ENCODE results near the gene PIK3AP1.

Gene PIK3AP1

DNA sequence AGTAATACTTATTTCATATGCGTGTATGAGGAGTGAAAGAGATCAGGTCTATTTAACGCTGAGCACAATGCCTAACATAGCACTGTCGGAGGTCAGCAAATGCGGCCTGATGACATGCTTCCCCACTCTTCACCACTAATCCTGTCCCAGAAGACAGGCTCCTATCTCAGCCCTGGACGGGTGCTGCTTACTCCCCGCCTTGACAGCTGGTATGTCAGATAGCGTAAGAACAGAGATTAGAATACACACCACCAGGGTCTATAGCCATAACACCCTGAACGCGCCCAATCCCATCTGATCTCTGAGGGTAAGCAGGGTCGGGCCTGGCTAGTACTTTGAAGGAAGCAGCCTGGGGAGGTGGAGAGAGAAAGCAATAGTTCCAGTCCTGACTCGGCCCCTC, 101.2 kb downstream of the PIK3AP1 start:
- DNase-seq (ENCODE audit: extremely low read depth in 1 of 2, low read depth in 1 of 2): no peak

DNA sequence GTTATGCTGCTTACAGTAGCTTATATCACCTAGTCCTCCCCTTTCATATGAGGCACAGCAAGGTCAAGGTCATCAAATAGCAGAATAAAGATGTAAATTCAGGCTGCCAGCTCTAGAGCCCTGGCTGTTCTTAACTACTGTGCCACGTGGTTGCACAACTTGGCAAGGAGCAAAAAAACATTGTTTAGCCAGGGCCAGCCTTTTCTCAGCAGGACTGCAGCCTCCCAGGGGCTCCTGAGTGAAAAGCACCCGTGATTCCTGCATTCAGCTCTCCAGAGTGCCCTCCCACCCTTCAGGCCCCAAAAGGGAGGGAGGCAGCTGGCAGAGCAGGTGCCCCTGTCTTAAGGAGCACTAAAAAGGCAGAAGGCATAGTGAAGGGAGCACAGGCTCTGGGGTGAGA, 101.7 kb downstream of the PIK3AP1 start:
- DNase-seq (ENCODE audit: extremely low read depth in 1 of 2, low read depth in 1 of 2): no peak

DNA sequence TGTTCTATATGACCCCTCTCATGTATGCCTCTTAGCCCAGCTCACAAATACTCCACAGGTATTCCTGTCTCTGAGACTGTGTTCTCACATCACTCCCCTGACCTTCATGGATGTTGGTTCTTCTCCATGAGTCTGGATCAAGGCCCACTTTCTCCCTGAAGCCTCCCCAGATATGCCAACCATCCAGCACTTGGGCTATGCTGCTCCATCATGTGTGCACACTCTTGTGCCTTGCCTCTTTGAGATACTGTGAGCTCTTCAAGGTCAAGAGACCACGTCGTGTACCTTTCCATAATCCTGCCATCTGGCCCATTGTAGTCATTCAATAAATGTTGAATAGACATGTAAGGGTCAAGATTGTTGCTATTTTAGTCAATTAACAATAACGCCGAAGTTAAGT, 103.4 kb downstream of the PIK3AP1 start:
- DNase-seq (ENCODE audit: extremely low read depth in 1 of 2, low read depth in 1 of 2): no peak

DNA sequence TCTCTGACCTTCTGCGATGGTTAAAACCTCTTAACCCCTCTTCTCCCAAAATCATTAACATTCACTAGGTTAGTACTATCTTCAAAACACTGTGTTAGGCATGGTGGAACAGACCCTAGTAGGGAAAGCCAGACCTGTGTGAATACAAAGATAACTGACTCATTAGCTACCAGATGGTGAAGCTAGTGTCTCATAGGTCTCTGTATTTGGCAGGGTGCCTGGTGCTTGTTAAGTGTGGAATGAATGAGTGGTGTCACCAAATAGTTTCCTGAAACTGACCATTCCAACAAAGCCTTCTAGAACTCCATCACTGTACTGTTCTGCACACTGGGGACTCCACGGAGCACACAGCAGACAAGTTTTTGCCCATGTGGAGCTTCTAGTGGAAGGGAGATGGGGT, 105.8 kb downstream of the PIK3AP1 start:
- no peak for DNase-seq (ENCODE audit: extremely low read depth in 1 of 2, low read depth in 1 of 2)

DNA sequence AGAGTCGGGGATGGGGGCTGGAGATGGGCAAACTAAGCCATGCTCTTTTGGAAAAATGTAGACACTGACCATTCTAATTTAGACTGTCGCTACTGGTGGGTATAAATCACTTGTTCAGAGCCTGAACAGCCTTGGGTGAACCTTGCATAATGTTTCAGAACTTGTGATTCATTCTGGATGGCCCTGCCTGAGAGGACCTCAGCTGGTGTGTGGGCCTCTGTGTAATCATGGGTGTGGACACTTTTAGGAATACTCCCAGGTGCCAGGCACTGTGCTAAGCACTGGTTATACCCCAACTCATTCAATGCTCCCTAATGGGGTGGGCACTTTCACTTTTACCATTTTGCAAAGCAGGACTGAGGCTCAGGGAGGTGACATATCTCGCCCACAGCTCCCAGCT, 106.7 kb downstream of the PIK3AP1 start:
- DNase-seq (ENCODE audit: extremely low read depth in 1 of 2, low read depth in 1 of 2): no peak

DNA sequence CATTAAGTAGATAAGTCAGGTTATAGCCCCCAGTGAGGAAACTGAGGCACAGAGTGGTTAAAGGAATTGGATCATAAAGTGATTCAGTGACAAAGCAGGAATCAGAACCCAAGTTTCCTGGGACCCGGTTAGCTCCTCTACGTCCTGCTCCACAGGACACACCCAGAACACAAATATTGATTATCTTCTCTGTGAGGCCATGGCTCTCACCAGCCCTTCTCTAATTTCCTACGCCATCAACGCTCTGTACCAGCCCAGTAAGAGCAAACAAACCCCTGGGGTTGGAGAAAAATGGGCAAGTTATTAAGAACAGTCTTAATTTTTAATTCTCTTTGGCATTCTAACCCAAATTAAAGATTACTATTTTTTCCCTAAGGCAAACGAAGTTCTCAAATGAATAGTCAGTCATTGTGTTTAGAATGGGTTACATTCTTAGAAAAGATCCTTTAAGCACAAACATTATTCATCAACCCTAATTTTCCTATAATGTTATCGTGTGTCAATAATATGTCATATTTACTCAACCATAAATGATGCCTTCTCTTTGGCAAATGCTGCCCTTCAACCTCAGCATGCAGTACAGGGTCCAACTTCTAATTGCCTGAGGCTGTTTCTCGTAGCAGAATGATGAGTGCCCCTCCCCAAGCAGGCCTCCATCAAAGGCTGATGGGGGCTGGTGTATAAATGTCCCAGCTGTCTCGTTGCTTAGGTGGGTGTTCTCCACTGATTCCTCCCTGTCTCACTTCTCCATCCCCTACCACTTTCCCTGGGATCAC, 108.1 kb downstream of the PIK3AP1 start:
- DNase-seq (ENCODE audit: extremely low read depth in 1 of 2, low read depth in 1 of 2): no peak

DNA sequence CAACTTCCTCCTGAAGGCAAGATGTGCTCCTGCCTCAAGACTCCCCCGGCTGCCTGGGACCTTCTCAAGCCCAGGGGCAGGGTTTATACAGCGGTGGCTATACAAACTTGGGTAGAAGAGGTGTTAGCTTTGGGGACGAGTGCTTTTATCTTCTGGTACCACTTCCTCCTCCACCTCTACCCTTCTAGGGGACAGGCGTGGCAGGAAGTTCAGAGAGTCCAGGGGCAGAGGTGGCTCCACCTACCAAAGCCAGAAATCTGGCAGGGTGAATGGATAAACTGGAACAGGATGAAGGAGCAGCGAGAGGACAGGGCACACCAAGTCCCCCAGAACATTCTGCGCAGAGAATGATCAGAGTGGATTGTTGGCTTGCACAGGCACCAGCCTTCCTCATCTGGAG, 109.5 kb downstream of the PIK3AP1 start:
- DNase-seq (ENCODE audit: extremely low read depth in 1 of 2, low read depth in 1 of 2): no peak

DNA sequence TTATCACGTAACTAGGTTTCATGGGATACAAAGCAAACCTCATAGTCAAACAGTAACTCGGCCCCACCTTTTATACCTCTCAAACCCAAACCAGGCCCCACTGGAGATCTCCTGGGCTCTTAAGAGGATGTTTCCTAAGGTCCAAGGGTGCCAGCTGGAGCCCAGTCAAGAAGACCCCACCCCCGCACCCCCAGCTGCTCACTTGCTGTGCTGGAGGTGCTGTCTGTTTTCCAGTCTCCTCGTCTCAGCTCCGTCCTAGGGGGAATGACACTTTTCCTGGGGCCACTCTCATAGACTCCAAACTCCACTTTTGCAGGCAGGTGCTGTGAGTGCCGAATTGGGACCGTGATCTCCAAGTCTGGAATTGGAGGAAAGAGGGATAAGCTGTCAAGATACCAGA, 110.8 kb downstream of the PIK3AP1 start:
- DNase-seq (ENCODE audit: extremely low read depth in 1 of 2, low read depth in 1 of 2): no peak

DNA sequence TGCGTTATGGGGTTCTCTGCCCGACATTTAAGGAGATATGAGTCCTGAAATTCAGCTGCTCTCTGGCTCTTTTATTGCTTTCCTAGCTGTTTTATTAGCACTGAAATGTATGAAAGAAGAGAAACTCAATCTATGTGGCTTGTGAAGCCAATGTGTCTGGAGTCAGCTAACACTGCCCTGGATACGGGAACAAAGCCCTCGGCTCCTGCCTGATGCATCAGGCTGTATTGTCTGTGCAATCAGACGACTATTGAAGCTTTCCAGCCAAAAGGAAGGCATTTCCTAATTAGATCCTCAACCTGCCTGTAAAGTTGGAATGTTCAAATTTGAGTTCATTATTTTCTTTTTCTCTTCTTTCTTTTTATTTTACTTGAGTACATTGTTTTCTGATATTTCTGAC, 111.5 kb downstream of the PIK3AP1 start:
- DNase-seq (ENCODE audit: extremely low read depth in 1 of 2, low read depth in 1 of 2): no peak

DNA sequence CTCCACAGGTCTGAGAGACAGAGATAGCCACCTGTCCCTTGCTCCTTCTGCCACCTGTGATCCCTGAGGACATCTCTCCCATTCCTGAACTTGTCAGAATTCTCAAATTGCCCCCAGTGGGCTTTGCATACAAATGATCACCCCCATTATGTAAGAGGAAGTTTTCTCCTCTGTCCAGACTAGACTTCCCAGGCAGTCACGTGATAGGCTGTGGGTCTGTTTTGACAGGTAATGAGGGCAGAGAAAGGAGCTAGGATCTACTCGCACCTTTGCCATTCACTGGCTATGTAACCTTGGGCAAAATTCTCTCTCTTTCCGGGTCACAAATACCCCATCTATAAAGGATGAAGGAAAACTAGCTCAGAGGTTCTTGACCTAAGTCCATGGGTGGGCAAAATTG, 112.1 kb downstream of the PIK3AP1 start:
- no peak for DNase-seq (ENCODE audit: extremely low read depth in 1 of 2, low read depth in 1 of 2)

DNA sequence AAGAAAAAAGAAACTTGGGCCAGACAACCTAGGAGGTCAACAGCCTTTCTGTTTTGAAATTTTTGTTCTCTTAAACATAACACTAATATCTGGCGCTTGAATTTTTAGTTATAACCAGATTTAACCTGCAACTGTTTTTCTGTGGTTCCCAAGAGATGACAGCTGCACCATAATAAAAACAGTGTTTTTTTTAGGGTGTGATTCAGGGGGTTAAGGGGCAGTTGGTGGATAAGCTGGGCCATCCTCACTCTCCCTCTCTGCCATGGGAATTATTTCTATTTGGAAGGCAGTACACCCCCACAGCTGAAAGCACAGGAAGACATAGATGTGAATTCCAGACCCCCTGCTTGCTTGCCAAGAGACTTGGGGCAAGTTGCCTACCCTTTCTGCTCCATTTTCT, 113.4 kb downstream of the PIK3AP1 start:
- no peak for DNase-seq (ENCODE audit: extremely low read depth in 1 of 2, low read depth in 1 of 2)

DNA sequence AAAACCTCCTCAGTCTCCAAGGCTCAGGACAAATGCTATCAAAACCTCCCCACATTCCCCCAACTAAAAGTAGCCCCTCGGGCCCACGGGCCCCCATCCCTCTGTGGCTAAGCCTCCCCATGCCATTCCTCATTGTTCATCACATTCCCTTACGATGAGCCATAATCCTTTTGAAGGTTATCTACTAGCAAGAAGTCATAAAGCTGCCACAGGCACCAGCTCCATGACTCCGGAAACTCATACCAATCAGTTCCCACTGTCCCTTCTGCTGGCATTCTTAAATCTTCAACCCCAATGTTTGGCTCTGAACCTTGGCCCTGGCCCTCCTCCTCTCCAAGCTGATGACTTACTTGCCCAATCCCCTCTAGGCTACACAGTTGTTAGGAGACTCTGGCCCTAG, 114.1 kb downstream of the PIK3AP1 start:
- DNase-seq (ENCODE audit: extremely low read depth in 1 of 2, low read depth in 1 of 2): no peak

DNA sequence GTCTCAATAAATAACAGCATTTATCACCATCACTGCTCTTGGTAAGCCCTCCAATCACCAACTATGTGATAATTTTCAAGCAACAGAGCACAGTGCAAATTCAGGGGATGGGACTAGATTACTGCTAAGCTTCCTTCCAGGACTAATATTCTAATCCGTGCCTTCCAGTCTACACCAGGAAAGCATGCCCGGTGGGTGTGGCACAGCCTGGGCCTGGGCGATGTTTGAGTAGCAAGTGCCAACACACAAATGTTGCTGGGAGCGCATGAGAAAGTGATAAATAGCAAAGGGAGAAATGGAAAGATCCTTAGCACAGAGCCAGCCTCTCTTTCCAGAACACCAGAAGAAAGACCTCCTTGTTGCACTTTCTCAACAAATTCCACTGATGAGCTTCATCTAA, 120.0 kb downstream of the PIK3AP1 start:
- no peak for DNase-seq (ENCODE audit: extremely low read depth in 1 of 2, low read depth in 1 of 2)

DNA sequence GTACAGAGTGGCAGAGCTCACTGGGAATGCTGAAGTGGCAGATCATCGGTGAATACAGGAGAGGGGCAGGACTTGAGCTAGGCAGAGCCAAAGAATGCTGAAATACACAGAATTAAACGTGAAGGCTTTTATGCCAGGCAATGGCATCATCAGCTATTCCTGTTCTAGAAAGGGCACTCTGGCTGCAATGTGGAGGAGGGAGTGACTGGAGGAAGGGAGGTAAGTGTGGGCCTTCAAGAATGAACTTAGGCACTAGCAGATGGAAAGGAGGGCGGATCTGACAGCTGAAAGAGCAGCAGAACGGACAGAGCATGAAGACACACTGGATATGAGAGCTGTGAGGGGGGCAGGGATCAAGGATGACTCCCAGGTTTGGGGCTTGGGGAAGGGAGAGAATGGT, 121.5 kb downstream of the PIK3AP1 start:
- DNase-seq (ENCODE audit: extremely low read depth in 1 of 2, low read depth in 1 of 2): no peak

DNA sequence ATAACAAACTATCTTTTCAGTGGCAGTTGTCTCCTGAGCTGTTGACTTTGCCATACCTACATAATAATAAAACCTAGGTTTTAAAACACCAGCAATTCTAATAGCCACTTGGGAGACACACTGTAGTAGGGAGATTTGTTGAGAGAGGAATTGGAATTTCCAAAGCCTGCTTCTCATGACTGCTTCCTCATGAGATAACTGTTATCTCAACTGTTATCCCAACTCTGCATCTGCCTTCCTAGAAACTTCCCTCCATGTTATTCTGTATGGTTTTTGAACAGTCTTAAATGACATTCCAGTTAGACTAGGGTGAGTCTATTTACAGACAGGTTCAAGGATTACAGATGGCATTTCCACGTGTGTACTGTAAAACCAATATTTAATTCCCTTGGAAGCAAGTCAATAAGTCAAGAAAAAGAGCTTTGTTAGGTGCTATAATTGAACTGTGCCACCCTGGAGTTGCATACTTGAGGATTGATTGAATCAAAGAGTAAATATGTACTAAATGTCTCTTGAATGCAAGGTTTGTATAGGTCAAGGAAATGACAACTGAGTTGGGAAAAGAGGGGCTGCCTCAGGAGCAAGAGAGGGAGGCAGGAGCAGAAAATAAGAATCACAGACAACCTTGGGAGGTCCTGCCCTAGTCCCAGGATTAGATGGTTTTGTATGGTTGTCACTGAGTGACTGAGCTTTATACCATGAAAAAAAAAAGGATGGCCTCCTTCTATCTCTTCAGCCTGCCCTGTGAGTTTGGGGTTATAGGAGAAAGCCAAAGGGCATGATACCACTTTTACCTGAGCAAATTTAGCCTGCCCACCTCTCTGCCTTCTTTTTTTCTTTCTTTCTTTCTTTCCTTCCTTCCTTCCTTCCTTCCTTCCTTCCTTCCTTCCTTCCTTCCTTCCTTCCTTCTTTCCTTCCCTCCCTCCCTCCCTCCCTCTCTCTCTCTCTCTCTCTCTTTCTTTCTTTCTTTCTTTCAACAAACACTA, 123.6 kb downstream of the PIK3AP1 start:
- no peak for DNase-seq (ENCODE audit: extremely low read depth in 1 of 2, low read depth in 1 of 2)

DNA sequence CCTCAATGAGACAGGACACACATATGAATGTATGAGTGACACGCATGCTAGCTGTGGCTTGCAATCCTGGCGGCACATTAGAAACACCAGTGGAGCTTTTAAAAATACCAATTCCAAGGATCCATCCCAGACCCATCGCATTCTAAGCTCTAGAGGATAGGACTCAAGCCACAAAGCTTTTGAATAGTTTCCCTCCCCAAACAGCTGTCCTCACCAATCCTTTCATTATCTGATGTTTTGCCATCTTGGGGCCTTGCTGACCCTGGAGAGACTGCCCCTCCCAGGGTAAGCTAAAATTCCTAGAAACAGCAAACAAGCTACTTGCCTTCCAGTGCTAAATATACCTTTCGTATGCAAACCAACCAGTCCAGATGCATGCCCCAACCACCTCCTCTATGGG, 124.6 kb downstream of the PIK3AP1 start:
- no peak for DNase-seq (ENCODE audit: extremely low read depth in 1 of 2, low read depth in 1 of 2)

DNA sequence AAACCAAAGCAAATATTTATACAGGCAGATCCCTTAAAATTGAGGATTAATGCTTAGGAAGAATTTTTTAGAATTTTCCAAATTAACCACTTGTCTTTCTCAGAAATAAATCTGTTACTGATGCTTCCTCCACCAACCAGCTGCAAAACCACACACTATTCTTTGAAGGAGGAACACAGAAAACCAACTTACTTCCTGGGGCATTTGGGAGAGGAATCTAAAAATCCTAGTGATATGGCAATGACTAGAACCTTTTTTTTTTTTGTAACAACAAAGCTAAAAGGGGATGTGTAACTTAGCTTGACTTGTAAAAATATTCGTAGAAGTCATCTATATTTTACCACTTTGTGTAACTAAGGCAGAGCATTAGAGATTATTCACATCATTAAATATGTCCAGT, 128.4 kb downstream of the PIK3AP1 start:
- no peak for DNase-seq (ENCODE audit: extremely low read depth in 1 of 2, low read depth in 1 of 2)

DNA sequence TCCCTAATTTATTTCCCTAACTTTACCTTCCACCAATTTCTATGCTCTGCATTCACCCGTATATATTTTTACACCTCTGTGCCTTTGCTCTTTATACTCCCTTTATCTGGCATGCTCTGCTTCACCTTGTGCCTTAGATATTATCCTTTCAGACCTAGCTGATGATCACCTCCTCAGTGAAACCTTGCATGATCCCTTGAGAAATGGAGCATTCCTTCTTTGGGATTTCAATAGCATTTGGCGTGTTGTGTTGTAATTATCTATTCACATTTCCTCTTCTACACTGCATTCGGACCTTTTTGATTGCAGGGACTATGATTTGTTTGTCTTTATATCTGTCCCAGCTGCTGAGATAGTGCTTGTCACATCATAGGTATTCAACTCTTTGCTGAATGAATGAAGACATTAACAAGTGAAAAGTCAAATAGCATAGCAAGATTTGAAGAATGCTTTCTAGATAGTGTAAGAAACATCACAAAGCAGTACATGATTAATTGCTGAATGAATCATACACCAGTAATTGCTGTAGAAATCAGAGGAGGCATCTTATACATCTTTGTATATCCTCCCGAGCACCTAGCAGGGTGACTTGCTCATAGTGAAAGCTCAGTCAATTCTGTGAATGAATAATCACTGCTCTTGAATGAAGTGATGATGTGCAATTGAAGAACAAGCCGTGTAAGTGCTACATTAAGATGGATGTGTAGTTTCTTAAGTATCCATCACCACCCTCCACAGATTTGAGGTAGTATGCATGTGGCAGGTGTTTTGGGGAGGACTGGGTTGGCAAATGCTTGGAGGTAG, 131.5 kb downstream of the PIK3AP1 start:
- DNase-seq (ENCODE audit: extremely low read depth in 1 of 2, low read depth in 1 of 2): peak in 1 of 2 donors; percentile 32

DNA sequence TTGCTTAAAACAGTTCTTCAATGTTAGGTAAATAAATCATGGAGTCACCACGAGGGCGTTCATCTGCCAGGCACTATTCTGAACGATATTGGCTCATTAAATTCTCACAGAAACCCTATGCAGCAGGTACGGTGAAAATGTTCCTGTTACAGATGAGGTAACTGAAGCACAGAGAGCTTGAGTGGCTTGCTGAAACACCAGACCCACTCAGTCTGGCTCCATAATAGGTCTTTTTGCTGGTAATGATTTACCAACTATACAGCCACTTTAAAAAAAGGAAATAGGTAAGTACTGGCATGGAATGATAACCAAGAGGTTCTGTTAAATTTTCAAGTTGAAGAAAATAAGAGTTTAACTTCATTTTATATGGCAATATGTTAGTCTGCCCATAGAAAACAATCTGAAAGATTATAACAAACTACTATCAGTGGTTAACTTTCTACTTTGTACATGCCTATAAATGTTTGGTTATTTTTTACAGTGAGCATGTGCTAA, 132.2 kb downstream of the PIK3AP1 start:
- no peak for DNase-seq (ENCODE audit: extremely low read depth in 1 of 2, low read depth in 1 of 2)

DNA sequence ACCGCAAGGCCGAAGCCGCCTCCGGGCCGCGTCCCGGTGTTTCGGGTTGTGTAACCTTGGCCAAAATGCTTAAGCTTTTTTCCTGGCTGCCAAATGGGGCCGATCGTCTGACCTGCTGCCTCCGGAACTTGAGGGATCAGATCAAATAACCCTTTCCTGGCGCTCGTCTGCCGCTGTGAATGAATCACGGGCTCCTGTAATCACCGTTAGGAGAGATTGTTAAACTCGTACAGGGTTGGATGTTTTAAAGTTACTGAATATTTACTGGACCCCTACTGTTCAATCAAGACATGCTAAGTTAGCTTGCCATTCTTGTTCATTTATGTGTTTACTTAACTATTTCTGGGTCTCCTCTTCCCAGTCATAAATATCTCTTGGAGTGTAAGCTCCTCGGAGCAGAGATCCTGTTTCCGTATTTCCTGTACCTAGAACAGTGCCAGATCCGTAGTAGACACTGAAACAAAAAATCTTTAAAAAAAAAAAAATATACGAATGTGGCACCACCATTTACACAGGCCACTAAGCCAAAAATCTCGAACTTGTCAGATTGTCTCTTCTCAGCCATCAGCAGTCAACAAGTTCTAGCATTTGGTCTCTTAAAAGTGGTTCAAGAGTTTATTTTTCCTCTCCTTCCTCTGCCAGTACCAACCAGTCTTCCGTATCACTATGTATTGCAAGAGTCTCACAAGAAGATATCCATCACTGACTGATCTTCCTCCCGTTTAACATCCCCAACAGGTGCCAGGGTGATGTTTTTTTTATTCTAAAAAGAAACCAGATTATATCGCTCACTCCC, 132.9 kb downstream of the PIK3AP1 start:
- peak in 1 of 2 donors; percentile 29 for DNase-seq (ENCODE audit: extremely low read depth in 1 of 2, low read depth in 1 of 2)
